HL-60/S4 (cell line): Measurements from ENCODE around the gene TEX12.
"Not testable (repeated sequence)": the region's sequence is repeated elsewhere in the genome, so short reads cannot be mapped to it uniquely, and the experiment has no call there.

Source experiments
- in situ Hi-C: fragments of 300-500 bp; cut with MboI; formaldehyde crosslinking; loops from 2 replicates; pipeline ENCODE4 v1.14.3; 2022; ENCODE audit warnings: low sequenced_read_pairs

Gene TEX12

DNA sequence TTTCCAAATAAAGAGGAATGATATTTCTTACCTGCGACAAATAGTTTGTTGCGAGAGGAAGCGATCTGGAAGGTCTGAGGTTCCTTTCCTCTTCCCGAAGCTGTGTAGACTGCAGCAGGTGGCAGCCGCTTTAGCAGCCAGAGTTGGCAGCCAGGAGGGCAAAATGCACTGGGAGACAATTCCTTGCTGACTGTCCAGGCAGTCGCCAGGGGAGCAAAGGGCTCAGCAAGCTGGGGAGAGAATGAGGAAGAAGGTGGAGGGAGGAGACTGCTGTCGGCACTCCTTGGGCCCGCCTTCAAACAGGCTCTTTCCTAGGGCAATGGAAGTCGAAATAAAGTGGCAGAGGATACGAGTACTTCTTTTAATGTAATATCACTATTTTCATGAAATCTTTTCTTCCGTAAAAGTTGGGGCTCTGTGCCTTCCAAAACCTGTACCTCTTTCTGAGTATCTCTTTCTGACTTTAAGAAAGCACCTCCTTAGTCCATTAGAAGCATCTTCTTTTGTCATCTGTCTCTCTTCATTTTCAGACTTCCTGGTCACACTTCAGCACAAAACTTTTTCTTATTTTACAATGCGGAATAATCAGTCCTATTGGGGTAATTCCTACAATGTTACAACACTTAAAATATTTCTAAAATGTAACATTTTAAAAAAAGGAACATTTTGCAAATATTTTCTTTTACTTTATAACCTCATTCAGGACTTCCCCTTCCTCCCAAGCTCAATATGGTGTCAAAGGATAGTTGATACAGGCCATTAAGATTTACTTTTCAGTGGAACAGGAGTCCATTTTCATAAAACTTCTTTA, 3.1 kb upstream of the TEX12 start, which contains the start of gene IL18:
Gene IL18, minus strand, starts transcription at position 220 of the 811 bp plus-strand sequence. CDS start 9,041 bp downstream, outside the sequence.
- in situ Hi-C loops = no loop called here

DNA sequence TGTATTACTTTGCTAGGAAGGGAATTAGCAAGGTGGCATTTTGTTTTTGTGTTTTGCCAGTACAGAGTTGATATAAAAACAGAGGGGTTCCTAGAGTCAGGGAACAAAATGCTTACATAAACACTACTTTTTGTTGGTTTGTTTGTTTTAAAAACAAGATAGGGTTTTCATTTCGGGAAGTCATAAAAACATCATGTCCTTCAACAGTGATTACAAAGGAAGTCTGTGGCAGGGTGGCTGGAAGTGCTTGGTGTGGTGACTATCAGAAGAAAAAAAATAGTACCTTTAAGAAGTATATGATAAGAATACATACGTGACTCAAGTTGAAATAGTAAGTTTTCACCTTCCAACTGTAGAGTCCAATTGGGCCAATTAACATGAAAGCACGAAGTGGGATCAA, 2.1 kb upstream of the TEX12 start:
- in situ Hi-C loops = no loop called here

DNA sequence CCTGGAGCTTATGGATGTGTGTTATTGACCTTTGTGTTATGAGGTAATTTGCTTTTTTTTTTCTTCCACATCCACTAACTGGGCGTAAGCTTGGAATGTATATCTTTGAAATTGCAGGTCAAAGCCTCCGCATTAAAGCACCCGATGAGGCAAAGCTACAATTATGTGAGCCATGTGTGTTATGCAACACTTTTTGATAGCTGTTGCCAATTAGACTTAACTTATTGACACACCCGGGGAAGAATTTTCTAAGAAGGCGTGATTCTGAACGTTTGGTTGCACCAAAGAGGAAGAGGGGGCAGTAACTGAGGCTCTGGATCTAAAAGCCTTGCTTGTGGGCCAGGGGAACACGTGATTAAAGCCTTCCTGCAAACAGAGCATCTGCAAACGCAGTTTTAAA, 610 bp upstream of the TEX12 start:
- in situ Hi-C loops = no loop called here

DNA sequence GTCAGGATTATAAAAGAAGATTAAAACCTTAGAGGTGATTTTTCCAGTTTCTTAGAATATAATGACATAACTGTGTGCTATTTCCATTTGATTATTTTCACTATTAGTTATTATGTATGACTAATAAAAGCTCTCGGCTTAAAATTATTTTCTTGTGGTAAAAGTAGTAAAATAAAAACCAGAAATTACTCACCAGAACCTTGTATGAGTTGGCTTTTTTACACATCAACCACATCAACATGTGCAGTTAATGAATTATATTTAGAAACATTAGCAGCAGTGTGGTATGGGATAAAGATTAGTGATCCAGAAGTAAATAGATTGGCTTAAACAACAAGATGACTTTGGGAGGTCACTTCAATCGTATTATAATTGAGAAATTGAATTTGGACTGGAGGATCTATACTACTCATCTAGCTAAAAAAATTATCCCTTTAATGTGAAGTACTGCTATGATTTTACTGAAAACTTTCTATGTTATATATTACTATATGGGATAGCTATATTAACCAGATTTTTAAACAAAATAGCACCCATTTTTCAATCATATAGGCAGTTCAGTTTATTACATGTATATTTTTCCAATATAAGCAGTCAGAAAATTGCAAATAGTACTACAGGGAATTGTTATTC, 5.3 kb downstream of the TEX12 start:
- in situ Hi-C loops = no loop called here

DNA sequence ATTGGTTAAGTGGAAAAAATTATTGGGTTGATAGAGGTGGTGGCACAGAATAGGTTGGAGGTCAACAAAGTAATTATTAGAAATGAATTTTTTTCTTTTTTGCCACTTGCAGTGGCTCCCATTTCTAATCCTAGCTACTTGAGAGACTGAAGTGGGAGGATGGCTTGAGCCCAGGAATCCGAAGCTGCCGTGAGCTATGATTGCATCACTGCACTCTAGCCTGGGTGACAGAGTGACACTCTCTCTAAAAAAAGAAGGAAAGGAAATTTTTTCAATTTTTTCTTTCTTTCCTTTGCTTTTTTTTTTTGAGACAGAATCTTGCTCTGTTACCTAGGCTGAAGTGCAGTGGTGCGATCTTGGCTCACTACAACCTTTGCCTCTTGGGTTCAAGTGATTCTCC, 6.0 kb downstream of the TEX12 start:
- in situ Hi-C loops = no loop called here

DNA sequence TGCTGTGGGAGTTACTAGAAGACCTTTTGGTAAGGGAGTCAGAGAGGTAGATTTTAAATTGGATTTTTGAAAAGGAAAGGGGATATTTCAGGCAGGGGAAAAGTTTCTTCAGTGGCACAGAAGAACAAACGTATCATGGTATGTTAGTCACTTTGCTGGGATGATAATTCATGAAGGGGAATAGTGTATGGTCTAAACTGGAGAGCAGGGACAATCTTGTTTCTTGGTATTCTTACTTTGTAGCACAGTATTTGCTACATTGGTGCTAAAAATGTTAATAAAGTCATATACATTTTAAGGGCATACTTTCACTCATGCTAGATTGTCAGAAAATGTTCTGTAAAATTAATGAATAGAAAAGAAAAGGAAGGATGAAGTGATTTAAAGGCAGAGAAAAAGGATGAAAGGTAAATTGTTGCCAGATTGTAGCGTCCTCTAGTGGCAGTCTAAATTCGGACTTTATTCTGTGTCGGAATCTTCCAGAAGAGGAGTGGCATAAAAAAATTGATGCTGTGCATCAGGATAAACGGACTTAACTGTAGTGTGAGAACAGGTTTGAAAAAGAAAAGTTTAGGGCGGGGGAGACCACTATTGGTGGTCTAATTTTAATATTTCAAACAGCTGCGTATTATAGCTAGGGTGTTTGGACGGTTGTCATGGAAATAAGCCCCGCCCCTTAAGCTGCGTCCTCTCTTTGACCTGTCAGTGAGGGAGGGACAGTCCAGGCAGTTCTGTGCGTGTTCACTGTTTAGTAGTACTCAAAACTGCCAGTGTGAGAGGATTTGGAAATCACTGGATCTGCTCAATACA, 7.8 kb downstream of the TEX12 start, which contains the start of gene BCO2:
Gene BCO2, plus strand, starts transcription at position 724 of the 810 bp plus-strand sequence. CDS start 90 bp downstream, outside the sequence.
- in situ Hi-C loops = no loop called here

DNA sequence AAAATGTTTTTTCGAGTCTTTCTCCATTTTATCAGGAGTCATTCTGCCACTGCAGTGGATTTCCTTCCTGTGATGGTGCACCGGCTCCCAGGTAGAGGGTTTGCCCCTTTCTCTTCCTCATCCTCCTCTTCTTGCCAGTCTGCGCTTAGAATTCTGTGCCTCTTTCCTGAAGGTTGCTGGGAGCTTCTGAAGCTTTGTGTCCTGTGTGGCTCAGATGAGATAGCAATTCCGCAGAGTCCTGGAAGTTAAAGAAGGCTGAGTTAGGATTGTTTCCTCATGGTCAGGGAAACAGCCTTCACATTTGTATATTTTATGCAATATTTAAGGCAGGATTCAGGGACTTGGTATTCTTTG, 8.4 kb downstream of the TEX12 start:
- in situ Hi-C loops = no loop called here

DNA sequence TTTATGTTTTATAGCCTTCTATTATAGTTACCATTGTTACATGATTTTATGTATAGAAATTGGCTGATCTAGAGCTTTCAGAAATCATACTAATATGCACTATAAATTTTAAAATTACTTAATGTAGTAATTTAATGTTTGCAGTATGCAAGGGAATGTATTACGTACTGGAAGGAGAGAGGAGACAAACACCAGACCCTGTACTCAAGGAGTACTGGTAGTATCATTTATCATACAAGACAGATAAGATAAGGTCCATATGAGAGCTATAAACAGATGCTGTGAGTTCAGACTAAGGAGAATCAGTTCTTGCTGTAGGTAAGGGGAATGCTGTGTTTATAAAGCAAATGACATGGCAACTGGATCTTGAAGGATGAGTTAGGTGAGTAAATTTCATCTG, 8.9 kb downstream of the TEX12 start:
- in situ Hi-C loops = no loop called here

DNA sequence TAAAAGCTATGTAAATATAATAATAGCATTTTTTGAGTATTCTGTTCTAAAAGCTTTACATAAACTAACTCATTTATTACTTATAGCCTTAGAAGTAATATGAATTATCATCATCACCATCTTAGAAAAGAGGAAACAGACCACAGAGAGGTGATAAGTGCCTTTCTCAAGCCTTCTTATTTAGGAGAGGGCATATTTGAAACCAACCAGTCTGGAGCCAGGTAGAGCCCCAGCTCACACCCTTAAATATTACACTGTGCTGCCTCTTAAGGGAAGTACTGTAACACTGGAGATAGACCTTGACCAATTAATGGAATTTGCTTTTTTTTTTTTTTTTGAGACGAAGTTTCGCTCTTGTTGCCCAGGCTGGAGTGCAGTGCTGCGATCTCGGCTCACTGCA, 10.4 kb downstream of the TEX12 start:
- in situ Hi-C loops = no loop called here

DNA sequence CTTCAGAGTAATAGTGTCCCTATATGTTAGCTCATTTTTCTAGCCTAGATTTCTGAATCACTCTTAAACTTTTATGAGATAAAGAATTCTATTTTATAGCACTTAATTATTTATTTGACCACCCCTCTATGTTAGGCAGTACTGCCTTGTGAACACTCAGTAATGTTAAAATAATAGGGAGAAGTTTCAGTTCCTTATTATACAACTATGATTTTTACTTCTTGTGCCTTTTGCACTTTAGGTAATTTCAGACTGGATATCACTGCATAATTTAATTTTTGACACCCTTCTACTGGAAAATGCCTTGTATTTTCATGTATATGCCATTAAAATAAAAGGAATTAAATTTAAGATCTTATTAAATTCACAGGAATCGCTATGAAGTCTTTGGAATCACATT, 11.3 kb downstream of the TEX12 start:
- in situ Hi-C loops = no loop called here

DNA sequence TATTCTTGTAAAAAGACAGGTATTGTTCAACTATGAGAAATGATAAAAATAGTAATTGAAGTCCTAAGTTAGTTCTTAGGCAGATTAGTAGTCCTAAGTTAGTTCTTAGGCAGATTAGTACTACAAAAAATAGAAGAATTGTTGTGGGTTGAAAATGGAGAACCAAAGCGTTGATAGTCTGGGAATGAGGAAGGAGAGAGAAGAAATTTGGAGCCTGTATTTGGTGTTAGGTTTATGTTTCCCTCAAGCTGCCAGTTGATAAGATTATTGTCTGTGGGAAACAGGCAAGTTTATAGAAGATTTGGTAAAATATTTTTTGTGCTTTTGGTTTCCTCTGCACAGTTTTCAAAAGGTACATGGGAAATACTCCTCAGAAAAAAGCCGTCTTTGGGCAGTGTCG, 11.8 kb downstream of the TEX12 start:
- in situ Hi-C loops = no loop called here

DNA sequence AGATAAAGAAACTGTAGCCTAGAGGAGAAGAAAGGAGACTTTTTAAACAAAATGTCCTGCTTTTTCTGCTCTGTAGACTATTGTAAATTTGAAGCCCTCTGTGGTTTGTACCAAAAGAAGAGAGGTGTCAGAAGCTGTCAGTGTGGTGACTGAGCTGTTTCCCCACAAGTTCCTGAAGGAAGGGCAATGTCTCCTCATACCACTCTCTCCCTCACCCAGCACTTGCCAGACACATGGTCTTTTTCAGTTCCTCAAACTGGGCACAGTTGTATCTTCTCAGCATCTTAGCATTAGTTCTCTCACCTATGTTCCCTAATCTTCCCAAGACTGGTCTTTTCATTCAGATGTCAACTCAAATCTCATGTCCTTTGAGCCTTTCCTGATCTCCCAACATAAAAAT, 12.4 kb downstream of the TEX12 start:
- in situ Hi-C loops = no loop called here

DNA sequence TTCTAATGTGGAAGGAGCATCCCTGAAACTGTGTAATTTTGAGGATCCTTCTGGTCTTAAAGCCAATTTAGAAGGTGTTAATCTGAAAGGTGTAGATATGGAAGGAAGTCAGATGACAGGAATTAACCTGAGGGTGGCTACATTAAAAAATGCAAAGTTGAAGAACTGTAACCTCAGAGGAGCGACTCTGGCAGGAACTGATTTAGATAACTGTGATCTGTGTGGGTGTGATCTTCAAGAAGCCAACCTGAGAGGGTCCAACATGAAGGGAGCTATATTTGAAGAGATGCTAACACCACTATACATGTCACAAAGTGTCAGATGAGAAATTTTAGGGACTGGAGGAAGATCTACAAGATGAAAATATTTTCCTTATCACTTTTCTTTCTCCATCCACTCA, 15.7 kb downstream of the TEX12 start:
- in situ Hi-C loops = no loop called here

DNA sequence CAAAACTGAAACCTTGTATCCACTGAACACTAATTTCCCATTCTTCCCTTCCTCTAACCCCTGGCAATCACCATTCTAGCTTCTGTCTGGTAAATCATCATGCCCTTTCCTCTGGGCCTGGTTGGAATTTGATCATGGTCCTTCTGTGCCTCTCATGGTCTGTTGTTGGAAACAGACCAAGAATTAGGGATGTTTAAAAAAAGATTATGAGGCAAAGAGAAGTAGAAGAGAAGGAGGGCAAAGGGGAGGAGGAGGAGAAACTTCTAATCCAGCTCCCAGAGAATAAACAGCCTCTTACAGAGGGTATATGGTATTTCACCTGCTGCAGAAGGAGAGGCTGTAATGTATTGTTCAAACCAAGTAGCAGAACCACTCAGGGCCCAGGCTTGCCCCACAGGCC, 18.7 kb downstream of the TEX12 start:
- in situ Hi-C loops = no loop called here

DNA sequence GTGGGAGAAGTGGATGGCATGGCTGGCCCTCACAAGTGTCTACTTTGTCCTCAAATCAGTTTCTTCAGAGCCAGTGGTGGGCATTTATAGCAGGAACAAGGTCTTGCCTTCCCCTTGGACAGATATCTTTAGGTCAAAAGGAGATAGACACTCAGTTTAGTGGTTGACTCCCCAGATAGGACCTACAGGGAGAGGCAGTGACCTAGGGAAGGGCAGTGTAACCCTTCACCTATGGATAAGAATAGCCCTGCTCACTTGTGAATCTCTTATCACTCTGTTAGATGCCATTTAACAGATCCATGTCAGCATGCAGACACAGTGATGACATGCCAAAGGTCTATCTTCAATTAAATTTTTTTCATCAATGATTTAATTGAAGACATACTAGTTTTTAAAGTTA, 19.1 kb downstream of the TEX12 start:
- in situ Hi-C loops = no loop called here

DNA sequence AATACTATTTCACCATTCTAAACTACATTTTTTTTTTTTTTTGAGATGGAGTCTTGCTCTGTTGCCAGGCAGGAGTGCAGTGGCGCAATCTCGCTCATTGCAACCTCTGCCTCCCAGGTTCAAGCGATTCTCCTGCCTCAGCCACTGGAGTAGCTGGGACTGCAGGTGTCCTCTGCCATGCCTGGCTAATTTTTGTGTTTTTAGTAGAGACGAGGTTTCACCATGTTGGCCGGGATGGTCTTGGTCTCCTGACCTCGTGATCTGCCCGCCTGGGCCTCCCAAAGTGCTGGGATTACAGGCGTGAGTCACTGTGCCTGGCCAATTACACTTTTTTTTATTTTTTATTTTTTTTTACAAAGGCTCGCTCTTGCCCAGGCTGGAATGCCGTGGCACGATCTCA, 27.9 kb downstream of the TEX12 start:
- in situ Hi-C loops = not testable (repeated sequence)

DNA sequence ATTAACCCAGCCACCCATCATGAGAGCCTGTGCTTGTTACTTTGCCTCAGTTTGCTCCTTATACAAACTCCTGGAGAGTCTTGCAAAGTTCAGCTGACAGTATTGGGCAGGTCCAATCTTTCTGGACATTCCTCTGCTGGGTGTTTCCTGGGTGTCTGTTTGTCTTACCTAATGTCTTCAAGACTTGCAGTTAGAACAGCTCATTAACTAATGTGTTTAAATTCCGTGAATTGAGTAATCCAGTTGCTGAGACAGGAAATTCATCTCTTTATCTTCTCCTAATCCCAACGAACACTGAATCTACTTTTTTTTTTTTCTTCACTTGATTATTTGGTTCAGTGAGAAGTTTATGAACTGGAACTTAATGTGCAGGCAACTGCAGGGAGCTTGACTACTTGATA, 28.8 kb downstream of the TEX12 start:
- in situ Hi-C loops = no loop called here

DNA sequence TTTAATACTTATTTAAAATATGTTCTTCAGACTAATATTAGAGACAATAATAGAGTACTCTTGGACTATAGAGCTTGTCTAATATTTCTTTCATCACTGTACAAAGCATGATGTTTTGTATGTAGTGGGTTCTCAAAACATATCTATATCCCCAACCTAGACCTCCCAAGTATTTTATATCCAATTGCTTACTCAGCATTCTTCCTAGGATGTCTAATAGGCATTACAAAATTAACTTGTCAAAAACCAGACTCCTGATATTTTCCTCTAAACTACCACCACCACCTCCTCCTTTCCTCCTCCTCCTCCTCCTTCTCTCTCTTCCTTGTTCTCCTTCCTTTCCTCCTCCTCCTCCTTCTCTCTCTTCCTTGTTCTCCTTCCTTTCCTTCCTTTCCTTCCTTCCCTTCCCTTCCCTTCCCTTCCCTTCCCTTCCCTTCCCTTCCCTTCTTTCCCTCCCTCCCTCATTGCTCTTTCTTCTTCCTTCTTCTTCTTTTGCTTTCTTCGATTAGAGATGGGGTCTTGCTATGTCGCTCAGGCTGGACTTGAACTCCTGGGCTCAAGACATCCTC, 29.4 kb downstream of the TEX12 start:
- in situ Hi-C loops = no loop called here

DNA sequence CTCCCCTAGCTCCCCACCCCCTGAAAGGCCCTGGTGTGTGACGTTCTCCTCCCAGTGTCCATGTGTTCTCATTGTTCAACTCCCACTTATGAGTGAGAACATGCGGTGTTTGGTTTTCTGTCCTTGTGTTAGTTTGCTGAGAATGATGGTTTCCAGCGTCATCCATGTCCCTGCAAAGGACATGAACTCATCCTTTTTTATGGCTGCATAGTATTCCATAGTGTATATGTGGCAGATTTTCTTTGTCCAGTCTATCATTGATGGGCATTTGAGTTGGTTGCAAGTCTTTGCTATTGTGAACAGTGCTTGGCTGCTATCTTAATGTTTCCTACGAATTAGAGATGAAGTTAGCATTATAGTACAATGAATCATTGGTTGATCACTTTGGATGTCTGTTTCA, 31.9 kb downstream of the TEX12 start:
- in situ Hi-C loops = not testable (repeated sequence)

DNA sequence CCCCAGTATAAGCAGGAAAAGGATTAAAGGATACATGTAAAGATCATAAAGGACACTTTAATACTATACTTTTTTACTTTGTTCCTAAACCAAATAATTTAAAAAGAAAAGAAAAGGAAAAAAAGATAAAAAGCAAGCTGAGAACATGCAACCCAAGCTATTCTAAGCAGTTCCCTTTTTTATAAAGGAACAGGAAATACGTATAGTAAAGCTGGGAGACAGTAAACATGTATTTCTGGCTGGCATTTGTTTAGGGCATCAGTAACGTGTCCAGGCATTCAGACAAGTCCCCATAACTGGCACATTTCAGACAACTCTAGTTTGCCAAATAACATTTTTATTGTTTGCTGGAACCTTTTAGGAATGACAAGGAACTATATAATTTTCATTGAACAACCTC, 33.1 kb downstream of the TEX12 start:
- in situ Hi-C loops = no loop called here

DNA sequence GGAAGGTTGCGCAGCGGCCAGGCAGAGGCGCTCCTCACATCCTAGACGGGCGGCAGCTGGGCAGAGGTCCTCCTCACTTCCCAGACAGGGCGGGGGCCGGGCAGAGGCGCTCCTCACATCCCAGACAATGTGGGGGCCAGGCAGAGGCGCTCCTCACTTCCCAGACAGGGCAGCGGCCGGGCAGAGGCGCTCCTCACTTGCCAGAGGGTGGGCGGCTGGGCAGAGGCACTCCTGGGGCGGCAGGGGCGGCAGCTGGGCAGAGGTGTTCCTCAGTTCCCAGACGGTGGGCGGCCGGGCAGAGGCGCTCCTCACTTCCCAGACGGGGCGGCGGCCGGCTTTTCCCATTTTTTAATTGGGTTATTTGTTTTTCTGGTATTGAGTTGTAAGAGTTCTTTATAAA, 38.9 kb downstream of the TEX12 start:
- in situ Hi-C loops = no loop called here
